ENCODE results near the gene PTTG1. TPM values are rescaled to one million over a fixed set of nuclear protein-coding genes. Genes with fewer than 3 reads are reported as not detected.

The PTTG1 gene
- total and polyA plus RNA-seq, 12 donors: 2.2 to 56.3 (median 6.0) TPM

DNA sequence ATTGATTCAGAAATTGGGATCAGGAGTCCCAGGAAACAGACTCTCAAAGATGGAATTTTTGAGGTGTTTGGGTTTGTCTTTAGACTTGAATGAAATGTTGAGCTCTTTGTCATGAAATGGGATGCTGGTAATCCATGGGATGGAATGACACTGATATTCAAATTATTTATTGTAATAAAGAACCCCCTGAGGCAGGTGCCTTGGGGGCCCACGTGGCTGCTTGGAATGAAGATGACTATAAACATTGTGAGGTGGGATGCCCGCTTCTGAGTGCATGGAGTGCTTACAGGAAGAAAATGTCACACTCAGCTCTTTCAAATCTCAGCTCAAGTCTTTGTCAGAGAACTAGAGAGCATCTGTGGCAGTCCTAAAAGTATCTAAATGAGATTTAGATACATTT, 41.6 kb upstream of the PTTG1 start:
- intact Hi-C loops (cut with DNase I): no loop called here
- DNase-seq: no peak
- Histone ChIP-seq H3K4me1 (replicated peaks in 1 of 2) (no peaks in the 10 kb centered on the region), H3K4me3 (no peak overlapping the region), H3K9me3 (replicated peaks in 1 of 3) (no peaks in the 10 kb centered on the region), H3K27ac (no peak overlapping the region), H3K27me3 (no peaks in the 10 kb centered on the region), H3K36me3 (replicated peaks in 1 of 2) (no peaks in the 10 kb centered on the region)
- WGBS, 4 donors: 71 to 84% (median 76%) methylated on average over 2 of the region's 2 CpGs
- TF ChIP-seq, protein P1, sequence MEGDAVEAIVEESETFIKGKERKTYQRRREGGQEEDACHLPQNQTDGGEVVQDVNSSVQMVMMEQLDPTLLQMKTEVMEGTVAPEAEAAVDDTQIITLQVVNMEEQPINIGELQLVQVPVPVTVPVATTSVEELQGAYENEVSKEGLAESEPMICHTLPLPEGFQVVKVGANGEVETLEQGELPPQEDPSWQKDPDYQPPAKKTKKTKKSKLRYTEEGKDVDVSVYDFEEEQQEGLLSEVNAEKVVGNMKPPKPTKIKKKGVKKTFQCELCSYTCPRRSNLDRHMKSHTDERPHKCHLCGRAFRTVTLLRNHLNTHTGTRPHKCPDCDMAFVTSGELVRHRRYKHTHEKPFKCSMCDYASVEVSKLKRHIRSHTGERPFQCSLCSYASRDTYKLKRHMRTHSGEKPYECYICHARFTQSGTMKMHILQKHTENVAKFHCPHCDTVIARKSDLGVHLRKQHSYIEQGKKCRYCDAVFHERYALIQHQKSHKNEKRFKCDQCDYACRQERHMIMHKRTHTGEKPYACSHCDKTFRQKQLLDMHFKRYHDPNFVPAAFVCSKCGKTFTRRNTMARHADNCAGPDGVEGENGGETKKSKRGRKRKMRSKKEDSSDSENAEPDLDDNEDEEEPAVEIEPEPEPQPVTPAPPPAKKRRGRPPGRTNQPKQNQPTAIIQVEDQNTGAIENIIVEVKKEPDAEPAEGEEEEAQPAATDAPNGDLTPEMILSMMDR (IDR thresholded peaks at IDR 0.05): no peak
- TF ChIP-seq POLR2A (IDR thresholded peaks at IDR 0.05): no peak

DNA sequence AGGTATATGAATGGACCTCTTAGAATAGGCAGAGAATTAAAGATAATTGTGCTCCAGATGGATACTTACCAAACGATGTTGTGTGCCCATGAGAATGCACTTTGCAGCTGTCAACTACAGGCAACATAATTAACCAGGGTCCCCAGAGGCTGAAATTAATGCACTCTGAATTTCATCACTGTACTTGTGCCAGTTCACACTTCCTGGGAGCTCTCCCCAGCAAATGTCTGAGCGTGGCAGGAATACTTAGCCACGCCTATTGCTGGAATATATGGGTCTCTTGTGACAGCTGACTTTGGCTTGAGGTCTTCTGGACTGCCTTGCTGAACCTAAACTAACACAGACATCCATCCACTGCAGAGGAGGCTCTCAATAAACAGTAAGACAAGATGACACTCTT, 39.3 kb upstream of the PTTG1 start:
- WGBS, 4 donors: 58 to 70% (median 67%) methylated on average over 3 of the region's 3 CpGs
- intact Hi-C loops (cut with DNase I): no loop called here
- Histone ChIP-seq H3K4me3 (no peak overlapping the region), H3K27ac (no peak overlapping the region), H3K9me3 (replicated peaks in 1 of 3) (peaks cover 0 to 4% (median 0%) of the 10 kb centered on the region in 3 donors), H3K36me3 (replicated peaks in 1 of 2) (no peaks in the 10 kb centered on the region), H3K27me3 (no peaks in the 10 kb centered on the region), H3K4me1 (replicated peaks in 1 of 2) (no peaks in the 10 kb centered on the region)
- no peak for TF ChIP-seq POLR2A (IDR thresholded peaks at IDR 0.05)
- TF ChIP-seq, protein P1 (IDR thresholded peaks at IDR 0.05): no peak
- DNase-seq: no peak

DNA sequence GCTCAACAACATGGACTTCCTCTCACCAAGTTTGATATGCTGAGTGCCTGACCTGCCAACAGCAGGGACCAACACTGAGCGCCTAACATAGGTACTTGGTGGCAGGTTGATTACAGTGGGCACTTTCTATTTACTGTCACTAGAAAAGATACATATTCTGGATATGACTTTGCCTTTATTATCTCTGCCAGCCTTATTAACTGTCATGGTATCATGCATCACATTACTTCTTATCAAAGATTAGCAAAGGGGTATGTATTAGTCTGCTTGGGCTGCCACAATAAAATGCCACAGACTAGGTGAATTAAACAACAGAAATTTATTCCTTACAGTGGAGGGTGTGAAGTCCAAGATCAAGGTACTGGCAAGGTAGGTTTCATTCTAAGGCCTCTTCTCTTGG, 37.0 kb upstream of the PTTG1 start:
- TF ChIP-seq POLR2A (IDR thresholded peaks at IDR 0.05): no peak
- TF ChIP-seq, protein P1 (IDR thresholded peaks at IDR 0.05): no peak
- Histone ChIP-seq H3K36me3 (replicated peaks in 1 of 2) (no peaks in the 10 kb centered on the region), H3K9me3 (replicated peaks in 1 of 3) (peaks cover 0 to 4% (median 0%) of the 10 kb centered on the region in 3 donors), H3K27ac (no peak overlapping the region), H3K27me3 (no peaks in the 10 kb centered on the region), H3K4me3 (no peak overlapping the region), H3K4me1 (replicated peaks in 1 of 2) (no peaks in the 10 kb centered on the region)
- no peak for DNase-seq
- intact Hi-C loops (cut with DNase I): loop anchor here in 1 of 2 donors (5.0 kb wide), 1 partner anchor 362 kb away; no protein-coding TSS in a partner anchor
- 91 to 100% (median 100%) methylated on average over 1 of the region's 1 CpG for WGBS, 4 donors

DNA sequence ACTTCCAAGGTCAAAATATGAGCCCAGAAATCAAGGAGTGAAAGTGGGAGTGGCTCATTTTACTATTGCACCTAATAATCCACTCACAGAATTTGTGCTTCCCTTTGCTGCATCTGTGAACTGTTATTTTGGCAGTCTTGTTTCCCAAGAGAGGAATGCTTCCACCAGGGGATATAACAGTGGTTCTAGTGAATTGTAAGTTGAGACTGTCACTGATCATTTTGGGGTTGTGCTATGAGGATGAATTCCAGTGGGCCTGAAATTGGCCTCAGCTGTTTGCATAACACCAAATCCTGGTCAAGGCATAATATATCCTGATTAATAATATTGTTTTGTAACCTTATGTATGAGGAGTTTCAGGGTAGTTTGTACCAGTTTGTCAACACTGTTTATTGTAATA, 36.2 kb upstream of the PTTG1 start:
- no peak for DNase-seq
- intact Hi-C loops (cut with DNase I): loop anchor here in 1 of 2 donors (5.0 kb wide), 1 partner anchor 363 kb away; no protein-coding TSS in a partner anchor
- H3K9me3 ChIP-seq (replicated peaks in 1 of 3): peaks cover 0 to 4% (median 0%) of the 10 kb centered on the region in 3 donors
- TF ChIP-seq POLR2A (IDR thresholded peaks at IDR 0.05): no peak
- TF ChIP-seq, protein P1 (IDR thresholded peaks at IDR 0.05): no peak
- no peak overlapping the region for H3K4me3 ChIP-seq
- H3K27me3 ChIP-seq: no peaks in the 10 kb centered on the region
- no peaks in the 10 kb centered on the region for H3K4me1 ChIP-seq (replicated peaks in 1 of 2)
- no peak overlapping the region for H3K27ac ChIP-seq
- no peaks in the 10 kb centered on the region for H3K36me3 ChIP-seq (replicated peaks in 1 of 2)
